ENCODE data around the gene PIKFYVE.

- TF ChIP-seq CHD4 (IDR thresholded peaks at IDR 0.05) (no peak), TAF1 (IDR thresholded peaks at IDR 0.05; ENCODE audit: borderline replicate concordance, low read depth, low read length) (no peak), NFIC (IDR thresholded peaks at IDR 0.05; ENCODE audit: low read depth, low read length) (no peak), ETV6 (conservative IDR thresholded peaks at IDR 0.05 in 1 of 2, IDR thresholded peaks at IDR 0.05 in 1 of 2; ENCODE audit: borderline replicate concordance in 1 of 2, low read depth in 1 of 2) (no peak), JUND (IDR thresholded peaks at IDR 0.05; ENCODE audit: low read depth, low read length) (no peak), CTCF (IDR thresholded peaks at IDR 0.05 in 2 of 3, conservative IDR thresholded peaks at IDR 0.05 in 1 of 3; ENCODE audit: control insufficient read depth in 2 of 3, extremely low read depth in 1 of 3, insufficient read depth in 1 of 3, low read depth in 3 of 3, low read length in 3 of 3) (no peak), EP300 (IDR thresholded peaks at IDR 0.05; ENCODE audit: borderline replicate concordance in 1 of 2, control insufficient read depth in 1 of 2, low read depth in 2 of 2, low read length in 2 of 2) (no peak), IRF4 (IDR thresholded peaks at IDR 0.05; ENCODE audit: low read depth, low read length) (no peak), MXI1 (IDR thresholded peaks at IDR 0.05; ENCODE audit: low read depth, low read length) (no peak), TBL1XR1 (IDR thresholded peaks at IDR 0.05; ENCODE audit: low read depth, low read length) (no peak), MAX (IDR thresholded peaks at IDR 0.05; ENCODE audit: low read depth, low read length) (no peak)
- TF ChIP-seq, protein P1, sequence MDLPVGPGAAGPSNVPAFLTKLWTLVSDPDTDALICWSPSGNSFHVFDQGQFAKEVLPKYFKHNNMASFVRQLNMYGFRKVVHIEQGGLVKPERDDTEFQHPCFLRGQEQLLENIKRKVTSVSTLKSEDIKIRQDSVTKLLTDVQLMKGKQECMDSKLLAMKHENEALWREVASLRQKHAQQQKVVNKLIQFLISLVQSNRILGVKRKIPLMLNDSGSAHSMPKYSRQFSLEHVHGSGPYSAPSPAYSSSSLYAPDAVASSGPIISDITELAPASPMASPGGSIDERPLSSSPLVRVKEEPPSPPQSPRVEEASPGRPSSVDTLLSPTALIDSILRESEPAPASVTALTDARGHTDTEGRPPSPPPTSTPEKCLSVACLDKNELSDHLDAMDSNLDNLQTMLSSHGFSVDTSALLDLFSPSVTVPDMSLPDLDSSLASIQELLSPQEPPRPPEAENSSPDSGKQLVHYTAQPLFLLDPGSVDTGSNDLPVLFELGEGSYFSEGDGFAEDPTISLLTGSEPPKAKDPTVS (IDR thresholded peaks at IDR 0.05; ENCODE audit: low read depth, low read length), result no peak
These were observed 105.0 kb downstream of the PIKFYVE start for GRCh38 chr2:208370881-208371633.

Data from GM12878 (cell line).